HFF-Myc (cell line): ENCODE measurements around the gene SCG3.
"Not testable (repeated sequence)": the region's sequence is repeated elsewhere in the genome, so short reads cannot be mapped to it uniquely, and the experiment has no call there.

Experiments
- DNase-seq: peaks from one replicate; pipeline ENCODE4 v3.0.0-alpha.2; 2011; ENCODE audit warnings: low read depth; ENCODE audit errors: extremely low read depth
- H3K4me3 ChIP-seq: replicated peaks from 2 replicates; pipeline ENCODE4 v1.5.1; 2011; ENCODE audit warnings: low read depth, mild to moderate bottlenecking, control low read depth, low read length
- CTCF ChIP-seq: IDR thresholded peaks from 2 replicates; pipeline ENCODE4 v1.5.1; 2012; ENCODE audit warnings: mild to moderate bottlenecking, low read depth, low read length, control low read depth; ENCODE audit errors: missing control alignments

The SCG3 gene

GRCh38 chr15:51649659-51650521 is 31.4 kb upstream of the SCG3 start:
- TF ChIP-seq CTCF = peak; percentile 51
- peak; percentile 45 for DNase-seq
- no peak overlapping the region for H3K4me3 ChIP-seq

- no peak overlapping the region for H3K4me3 ChIP-seq
- no peak for DNase-seq
- TF ChIP-seq CTCF = no peak
Measured at GRCh38 chr15:51652084-51652668, 29.1 kb upstream of the SCG3 start.

GRCh38 chr15:51655401-51656057 is 25.8 kb upstream of the SCG3 start:
- not testable (repeated sequence) for H3K4me3 ChIP-seq, DNase-seq

- no peak for TF ChIP-seq CTCF
- H3K4me3 ChIP-seq = no peak overlapping the region
- DNase-seq = no peak
Measured at GRCh38 chr15:51658664-51659063, 22.6 kb upstream of the SCG3 start.

GRCh38 chr15:51661072-51661471 is 20.2 kb upstream of the SCG3 start:
- no peak overlapping the region for H3K4me3 ChIP-seq
- no peak for DNase-seq
- TF ChIP-seq CTCF = no peak

GRCh38 chr15:51667478-51667877 is 13.8 kb upstream of the SCG3 start:
- no peak overlapping the region for H3K4me3 ChIP-seq
- DNase-seq = no peak
- no peak for TF ChIP-seq CTCF

GRCh38 chr15:51668446-51668845 is 12.9 kb upstream of the SCG3 start:
- no peak for TF ChIP-seq CTCF
- DNase-seq = no peak
- no peak overlapping the region for H3K4me3 ChIP-seq
